ENCODE data around the gene LLGL2. TPM values are rescaled to one million over a fixed set of nuclear protein-coding genes. Genes with fewer than 3 reads are reported as not detected.

LLGL2 gene
- total RNA-seq, 2 donors from 2014 or later: 401 to 497 TPM

DNA sequence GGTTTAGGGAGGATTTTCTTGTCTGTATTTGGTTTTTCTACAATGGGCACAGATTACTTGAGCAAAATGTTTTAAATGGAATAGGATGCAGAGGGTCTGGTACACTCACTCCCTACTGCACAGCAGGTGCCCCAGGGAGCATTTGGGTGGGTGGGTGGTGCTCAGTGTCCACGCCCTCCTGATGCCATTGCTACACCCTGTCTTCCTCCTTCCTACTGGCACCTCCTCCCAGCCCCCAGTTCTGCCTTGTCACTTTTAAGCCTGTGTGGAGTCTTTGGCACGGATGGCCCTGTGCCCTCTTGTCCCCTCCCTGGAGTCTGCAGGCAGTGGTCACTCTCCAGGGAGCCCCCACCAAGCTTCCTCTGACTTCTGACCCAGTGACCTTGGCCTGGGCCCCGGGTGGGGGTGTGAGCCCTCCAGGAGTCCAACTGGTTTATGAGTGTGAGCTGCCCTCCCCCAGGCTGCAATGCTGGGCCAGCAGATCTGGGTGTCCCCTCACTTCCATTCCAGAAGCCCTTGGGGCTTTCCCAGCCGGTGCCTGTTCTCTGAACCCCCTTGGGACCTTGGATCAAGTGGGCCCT is 15.5 kb downstream of the LLGL2 start:
- no peaks in the 10 kb centered on the region for H3K9me3 ChIP-seq
- peak overlapping the region; percentile 36 to 84 for H3K9ac ChIP-seq (ENCODE audit: low read depth in 2 of 2, low read length in 2 of 2)
- no peak overlapping the region for H3K4me3 ChIP-seq
- H3K27ac ChIP-seq: peak overlapping the region; percentile 84
- no peaks in the 10 kb centered on the region for H3K27me3 ChIP-seq
- intact Hi-C loops (cut with DNase I): no loop called here
- no peaks in the 10 kb centered on the region for H3K36me3 ChIP-seq
- no peak for DNase-seq
- H3K4me1 ChIP-seq: peaks cover 26% of the 10 kb centered on the region
- TF ChIP-seq, protein P1, sequence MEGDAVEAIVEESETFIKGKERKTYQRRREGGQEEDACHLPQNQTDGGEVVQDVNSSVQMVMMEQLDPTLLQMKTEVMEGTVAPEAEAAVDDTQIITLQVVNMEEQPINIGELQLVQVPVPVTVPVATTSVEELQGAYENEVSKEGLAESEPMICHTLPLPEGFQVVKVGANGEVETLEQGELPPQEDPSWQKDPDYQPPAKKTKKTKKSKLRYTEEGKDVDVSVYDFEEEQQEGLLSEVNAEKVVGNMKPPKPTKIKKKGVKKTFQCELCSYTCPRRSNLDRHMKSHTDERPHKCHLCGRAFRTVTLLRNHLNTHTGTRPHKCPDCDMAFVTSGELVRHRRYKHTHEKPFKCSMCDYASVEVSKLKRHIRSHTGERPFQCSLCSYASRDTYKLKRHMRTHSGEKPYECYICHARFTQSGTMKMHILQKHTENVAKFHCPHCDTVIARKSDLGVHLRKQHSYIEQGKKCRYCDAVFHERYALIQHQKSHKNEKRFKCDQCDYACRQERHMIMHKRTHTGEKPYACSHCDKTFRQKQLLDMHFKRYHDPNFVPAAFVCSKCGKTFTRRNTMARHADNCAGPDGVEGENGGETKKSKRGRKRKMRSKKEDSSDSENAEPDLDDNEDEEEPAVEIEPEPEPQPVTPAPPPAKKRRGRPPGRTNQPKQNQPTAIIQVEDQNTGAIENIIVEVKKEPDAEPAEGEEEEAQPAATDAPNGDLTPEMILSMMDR (IDR thresholded peaks at IDR 0.05): no peak

DNA sequence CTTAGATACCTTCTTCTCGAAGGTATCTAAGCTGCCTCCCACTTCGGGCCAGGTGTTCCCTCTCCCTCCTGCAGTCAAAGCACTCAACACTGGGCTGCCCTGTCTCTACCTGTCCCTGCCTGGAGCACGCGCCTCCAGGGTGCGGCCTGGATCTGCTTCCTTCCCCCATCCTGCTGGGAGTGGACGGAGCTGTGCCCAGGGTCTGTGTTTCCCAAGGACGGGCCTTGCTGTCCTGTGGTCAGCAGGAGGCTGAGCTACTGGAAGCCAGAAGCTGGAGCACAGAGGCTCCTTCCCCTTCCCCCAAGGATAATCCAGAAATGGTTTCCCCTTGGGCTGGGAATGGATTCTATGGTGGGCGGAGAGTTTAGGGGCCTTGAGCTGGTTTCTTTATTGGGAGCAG is 16.7 kb downstream of the LLGL2 start:
- Histone ChIP-seq H3K27me3 (no peaks in the 10 kb centered on the region), H3K36me3 (no peaks in the 10 kb centered on the region), H3K27ac (peak overlapping the region; percentile 84), H3K4me1 (peaks cover 26% of the 10 kb centered on the region), H3K4me3 (no peak overlapping the region), H3K9ac (ENCODE audit: low read depth in 2 of 2, low read length in 2 of 2) (peak overlapping the region; percentile 51 to 82), H3K9me3 (no peaks in the 10 kb centered on the region)
- intact Hi-C loops (cut with DNase I): no loop called here
- TF ChIP-seq, protein P1 (IDR thresholded peaks at IDR 0.05): no peak
- peak; percentile 73 for DNase-seq

DNA sequence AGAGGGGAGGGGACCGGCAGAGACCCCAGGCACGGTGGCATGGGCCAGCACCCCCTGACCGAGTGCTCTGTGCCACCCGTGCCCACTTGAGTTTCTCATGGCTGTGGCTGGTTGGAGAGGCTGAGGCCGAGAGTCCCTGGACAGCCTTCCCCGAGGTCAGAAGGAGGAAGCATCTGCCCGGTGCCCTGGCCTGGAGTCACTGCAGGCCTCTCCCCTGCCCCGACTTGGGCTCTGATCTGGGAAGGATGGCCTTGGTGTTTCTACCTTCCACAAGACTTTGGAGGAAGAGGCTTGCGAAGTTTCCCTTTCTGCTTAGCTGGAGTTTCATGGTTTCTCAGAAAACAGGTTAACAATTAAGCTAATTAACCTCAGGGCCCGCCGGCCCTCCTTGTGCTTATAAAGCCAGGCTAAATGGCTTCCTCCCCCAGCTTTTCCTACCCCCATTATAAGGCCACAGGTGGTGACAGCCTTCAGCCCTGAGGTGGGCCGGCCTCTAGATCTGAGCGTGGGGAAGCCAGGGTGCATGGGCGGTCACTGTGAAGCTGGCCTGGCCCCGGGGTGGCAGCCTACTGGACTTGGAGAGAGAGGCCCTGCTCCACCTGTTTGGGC is 17.3 kb downstream of the LLGL2 start:
- peak overlapping the region; percentile 60 to 82 for H3K9ac ChIP-seq (ENCODE audit: low read depth in 2 of 2, low read length in 2 of 2)
- peak overlapping the region; percentile 84 for H3K27ac ChIP-seq
- TF ChIP-seq, protein P1 (IDR thresholded peaks at IDR 0.05): no peak
- H3K36me3 ChIP-seq: no peaks in the 10 kb centered on the region
- intact Hi-C loops (cut with DNase I): no loop called here
- H3K4me1 ChIP-seq: peaks cover 26% of the 10 kb centered on the region
- DNase-seq: peak; percentile 64
- H3K4me3 ChIP-seq: no peak overlapping the region
- no peaks in the 10 kb centered on the region for H3K9me3 ChIP-seq
- no peaks in the 10 kb centered on the region for H3K27me3 ChIP-seq

DNA sequence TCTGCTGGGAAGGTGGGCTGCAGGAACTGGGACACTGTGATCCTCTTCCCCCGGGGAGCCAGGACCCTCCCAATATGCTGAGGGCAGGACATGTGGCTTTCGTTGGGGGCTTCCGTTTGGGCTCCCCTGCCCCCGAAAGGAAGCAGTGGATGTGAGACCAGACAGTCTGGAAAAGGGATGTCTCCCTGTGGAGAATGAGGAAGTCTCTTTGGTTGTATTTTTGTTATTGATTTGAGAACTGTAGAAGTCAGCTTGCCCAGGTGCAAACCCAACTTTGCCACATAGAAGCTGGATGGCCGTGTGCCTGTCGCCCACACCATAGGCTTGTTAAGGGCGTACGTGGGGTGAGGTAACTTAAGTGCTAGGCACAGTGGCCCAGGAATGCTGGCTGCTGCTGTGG is 18.8 kb downstream of the LLGL2 start:
- Histone ChIP-seq H3K27ac (no peak overlapping the region), H3K27me3 (no peaks in the 10 kb centered on the region), H3K9me3 (no peaks in the 10 kb centered on the region), H3K4me3 (no peak overlapping the region), H3K4me1 (peaks cover 26% of the 10 kb centered on the region), H3K36me3 (no peaks in the 10 kb centered on the region), H3K9ac (ENCODE audit: low read depth in 2 of 2, low read length in 2 of 2) (peak overlapping the region; percentile 60 to 82)
- no peak for DNase-seq
- TF ChIP-seq, protein P1 (IDR thresholded peaks at IDR 0.05): no peak
- intact Hi-C loops (cut with DNase I): no loop called here

DNA sequence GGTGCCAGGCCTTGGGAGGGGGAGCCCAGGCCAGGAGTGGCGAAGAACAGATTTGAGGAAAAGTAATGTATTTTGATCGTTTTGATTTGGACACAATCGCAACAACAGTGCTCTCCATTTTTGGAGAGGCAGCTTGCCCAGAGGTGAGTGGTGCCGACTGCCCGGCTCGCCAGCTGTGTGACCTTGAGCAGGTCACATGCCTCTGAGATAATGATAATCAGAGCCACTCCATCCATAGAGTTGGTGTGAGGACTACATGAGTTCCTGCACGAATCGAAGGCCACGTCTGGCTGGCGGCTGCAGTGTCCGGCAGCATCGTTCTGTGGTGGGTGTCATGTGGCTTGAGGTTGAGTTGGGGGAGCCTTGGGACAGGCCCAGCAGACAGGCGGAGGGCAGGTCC is 20.7 kb downstream of the LLGL2 start:
- Histone ChIP-seq H3K27me3 (no peaks in the 10 kb centered on the region), H3K9ac (ENCODE audit: low read depth in 2 of 2, low read length in 2 of 2) (peak overlapping the region in 1 of 2 donors; percentile 43), H3K4me3 (no peak overlapping the region), H3K27ac (peak overlapping the region; percentile 27), H3K9me3 (no peaks in the 10 kb centered on the region), H3K4me1 (peaks cover 15% of the 10 kb centered on the region), H3K36me3 (no peaks in the 10 kb centered on the region)
- TF ChIP-seq, protein P1 (IDR thresholded peaks at IDR 0.05): no peak
- intact Hi-C loops (cut with DNase I): no loop called here
- DNase-seq: no peak
